IPS DF 4.7 (cell line): ENCODE results near the gene KLKB1.
"Not testable (repeated sequence)": the region's sequence is repeated elsewhere in the genome, so short reads cannot be mapped to it uniquely, and the experiment has no call there.

Experiments used
- DNase-seq: peaks from one replicate; pipeline ENCODE4 v3.0.0-alpha.2; 2013; ENCODE audit warnings: low spot score; ENCODE audit errors: extremely low read depth

The KLKB1 gene

DNA sequence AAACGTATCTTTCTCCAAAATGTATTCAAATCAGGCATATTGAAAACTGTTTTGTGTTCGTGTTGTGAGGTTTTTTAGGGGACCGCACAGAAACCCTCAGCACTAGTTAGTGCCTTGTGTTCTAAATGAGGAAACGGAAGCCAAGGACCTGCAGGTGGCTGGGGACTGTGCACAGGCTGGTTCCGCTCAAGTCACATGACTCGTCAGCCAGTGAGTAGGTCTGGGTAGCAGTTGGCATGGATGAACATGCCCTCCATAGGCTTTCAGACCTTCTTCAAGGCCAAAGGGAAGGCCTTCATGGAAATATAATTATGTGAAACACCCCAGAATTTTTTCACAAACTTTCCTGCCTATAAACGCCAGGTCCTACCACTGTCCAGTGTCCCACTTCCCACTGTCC lies 37.4 kb downstream of the KLKB1 start:
- no peak for DNase-seq

- not testable (repeated sequence) for DNase-seq
Measured at GRCh38 chr4:186265250-186265649, 37.9 kb downstream of the KLKB1 start.

DNA sequence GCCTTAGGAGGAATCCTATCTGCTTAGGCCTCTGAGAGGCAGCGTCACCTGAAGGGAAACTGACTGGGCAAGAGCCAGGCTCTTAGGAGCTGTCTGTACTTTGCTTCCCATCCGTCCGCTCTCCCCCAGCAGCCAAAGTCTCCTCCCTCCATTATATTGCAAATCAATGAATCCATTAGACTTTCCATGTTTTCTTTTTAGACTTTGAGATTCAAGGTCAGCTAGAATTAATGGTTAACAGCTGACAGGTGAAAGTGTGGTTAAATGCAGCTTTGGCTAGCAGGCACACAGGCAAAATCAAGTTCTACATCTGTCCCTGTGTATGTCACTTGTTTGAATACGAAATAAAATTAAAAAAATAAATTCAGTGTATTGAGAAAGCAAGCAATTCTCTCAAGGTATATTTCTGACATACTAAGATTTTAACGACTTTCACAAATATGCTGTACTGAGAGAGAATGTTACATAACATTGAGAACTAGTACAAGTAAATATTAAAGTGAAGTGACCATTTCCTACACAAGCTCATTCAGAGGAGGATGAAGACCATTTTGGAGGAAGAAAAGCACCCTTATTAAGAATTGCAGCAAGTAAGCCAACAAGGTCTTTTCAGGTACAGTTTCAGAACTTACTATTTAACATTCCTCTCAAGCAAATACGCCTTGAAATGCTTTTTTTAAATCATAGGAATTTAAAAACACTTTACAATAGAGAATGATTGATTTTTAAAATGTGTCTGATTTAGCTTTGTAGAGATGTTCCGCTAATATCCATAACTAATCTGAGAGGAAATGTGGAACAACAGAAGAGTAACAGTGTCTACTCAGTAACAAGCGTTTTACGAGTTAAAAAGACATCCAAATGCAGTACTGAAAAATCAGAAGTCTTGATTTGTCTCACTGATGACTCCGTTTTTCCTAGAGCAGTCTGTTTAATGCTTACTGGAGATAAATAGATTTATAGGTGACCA lies 38.7 kb downstream of the KLKB1 start, which contains the start of gene F11:
Gene F11, plus strand, starts transcription at position 507 of the 970 bp plus-strand sequence. CDS start 948 bp downstream, outside the sequence.
- no peak for DNase-seq

GRCh38 chr4:186266729-186267456 lies 39.6 kb downstream of the KLKB1 start:
- no peak for DNase-seq

DNA sequence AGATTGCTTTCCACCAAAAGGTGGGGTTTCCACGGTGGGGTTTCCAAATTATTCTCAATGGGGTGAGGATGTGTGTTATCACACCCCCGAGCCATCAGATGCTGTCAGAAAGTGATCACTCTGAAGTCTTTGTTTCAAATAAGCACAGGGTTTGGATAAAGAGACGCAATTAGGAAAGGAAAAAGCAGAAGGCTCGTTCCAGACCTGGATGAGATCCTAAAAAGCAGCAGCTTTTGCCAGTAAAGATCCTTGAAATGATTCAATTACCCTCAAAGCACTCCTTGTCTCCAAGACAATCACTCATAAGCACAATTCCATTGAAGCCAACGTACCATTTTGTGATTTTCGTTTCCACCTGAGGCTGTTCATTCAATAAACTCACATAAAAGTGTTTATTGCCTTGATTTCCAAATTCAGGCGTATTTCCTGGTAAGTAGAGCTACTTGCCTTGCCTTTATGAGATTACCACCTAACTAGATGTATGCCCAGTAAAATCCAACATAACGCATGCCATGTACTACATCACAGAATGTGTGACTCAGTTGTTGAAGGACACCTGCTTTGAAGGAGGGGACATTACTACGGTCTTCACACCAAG lies 43.9 kb downstream of the KLKB1 start:
- no peak for DNase-seq

GRCh38 chr4:186272699-186273391 lies 45.5 kb downstream of the KLKB1 start:
- no peak for DNase-seq

DNA sequence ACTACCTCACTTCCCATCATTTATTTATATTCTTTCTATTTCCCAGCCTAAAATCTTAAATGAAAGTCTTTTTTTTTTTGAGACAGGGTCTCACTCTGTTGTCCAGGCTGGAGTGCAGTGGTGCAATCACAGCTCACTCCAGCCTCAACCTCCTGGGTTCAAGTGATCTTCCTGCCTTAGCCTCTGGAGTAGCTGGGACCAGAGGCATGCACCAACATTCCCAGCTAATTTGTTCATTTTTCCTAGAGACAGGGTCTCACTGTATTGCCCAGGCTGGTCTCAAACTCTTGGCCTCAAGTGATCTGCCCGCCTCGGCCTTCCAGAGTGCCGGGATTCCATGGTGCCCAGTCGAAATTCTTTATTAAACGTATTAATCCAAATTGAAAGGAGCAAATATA lies 46.1 kb downstream of the KLKB1 start:
- DNase-seq: not testable (repeated sequence)

DNA sequence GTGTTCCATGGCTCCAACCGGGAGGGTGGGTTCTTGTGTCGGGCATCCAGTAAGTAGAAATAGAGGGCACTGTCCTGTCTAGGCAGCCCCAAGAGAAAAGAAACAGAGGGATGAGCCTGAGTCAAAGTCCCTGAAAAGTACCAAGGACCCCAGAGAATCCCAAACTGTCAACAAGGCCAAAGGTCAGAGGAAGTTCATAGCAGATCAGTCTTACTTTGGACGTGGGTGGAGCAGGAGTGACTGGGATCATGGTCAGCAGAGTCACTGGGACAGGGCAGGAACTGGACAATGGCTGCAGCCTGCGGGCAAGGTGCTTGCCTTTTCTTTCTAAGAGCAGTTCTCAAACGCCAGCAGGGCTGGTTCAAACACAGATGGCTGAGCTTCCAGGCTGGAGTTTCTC lies 56.0 kb downstream of the KLKB1 start:
- DNase-seq: no peak

DNA sequence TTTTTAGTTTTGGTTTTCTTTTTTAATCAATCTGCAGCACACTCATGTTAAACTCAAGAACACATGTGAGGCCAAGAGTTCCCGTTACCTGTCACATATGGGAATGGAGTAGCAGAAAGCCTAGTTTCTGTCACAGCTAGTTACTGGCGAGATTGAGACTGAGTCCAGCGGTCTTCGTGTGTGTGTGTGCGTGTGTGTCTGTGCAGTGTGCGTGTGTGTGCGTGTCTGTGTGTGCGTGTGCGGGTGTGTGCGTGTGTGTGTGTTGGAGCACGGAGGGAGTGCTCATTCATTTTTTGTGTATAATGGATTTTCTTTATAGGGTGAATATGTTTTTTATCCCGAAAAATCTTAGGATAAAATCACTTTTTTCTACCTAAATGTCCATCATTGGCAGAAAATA lies 57.8 kb downstream of the KLKB1 start:
- DNase-seq: no peak

GRCh38 chr4:186286581-186286980 lies 59.3 kb downstream of the KLKB1 start:
- DNase-seq: no peak

DNA sequence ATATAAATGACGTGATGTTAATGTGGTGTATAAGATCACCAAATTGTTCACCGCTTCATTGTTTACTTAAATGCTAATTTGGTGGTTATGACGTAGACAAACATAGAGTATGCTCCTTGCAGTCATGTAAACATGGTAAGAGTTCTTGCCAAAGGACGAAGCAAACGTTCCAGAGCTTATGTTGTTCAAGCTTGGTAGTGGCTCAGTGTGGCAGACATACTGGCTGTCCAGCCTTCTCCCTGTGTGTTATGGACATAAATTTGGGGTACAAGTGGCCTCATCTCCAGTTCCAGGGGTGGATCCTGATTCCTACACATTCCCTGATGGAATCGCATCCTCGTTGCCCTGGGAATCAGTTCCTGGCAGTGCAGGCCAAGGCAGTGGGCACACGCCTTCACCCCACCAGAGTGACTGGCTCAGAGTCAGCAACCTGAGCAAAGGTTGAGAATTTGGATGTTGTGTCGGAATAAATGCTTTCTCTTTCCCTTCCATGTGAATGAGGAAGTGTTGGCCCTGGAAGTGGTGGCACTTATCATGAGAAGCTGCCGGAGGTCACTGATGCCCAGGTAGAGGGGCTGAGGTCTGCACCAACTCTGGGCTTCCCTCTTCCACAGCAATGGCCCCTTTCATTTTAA lies 64.1 kb downstream of the KLKB1 start:
- DNase-seq: no peak

- no peak for DNase-seq
Measured at GRCh38 chr4:186294160-186294559, 66.9 kb downstream of the KLKB1 start.

DNA sequence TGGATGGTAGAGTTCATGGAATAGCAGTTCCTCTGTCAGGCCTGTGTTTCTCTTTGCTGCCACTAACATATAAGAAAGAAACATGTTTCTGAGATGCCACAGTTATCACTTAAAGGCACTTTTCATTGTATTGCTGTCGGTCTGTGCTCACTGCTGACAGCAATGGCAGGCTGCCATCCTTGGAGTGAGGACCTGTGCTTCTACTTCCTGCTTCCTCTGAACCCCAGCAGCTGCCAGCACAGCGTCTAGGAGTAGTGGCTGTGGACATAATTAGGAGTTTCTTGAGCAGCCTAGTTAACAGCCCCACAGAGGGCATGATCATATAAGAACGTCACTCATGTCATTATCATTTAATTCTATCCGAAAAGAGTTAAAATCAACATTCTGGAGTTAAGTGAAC lies 69.2 kb downstream of the KLKB1 start:
- no peak for DNase-seq

GRCh38 chr4:186297013-186297645 lies 69.8 kb downstream of the KLKB1 start:
- DNase-seq: peak; percentile 44

DNA sequence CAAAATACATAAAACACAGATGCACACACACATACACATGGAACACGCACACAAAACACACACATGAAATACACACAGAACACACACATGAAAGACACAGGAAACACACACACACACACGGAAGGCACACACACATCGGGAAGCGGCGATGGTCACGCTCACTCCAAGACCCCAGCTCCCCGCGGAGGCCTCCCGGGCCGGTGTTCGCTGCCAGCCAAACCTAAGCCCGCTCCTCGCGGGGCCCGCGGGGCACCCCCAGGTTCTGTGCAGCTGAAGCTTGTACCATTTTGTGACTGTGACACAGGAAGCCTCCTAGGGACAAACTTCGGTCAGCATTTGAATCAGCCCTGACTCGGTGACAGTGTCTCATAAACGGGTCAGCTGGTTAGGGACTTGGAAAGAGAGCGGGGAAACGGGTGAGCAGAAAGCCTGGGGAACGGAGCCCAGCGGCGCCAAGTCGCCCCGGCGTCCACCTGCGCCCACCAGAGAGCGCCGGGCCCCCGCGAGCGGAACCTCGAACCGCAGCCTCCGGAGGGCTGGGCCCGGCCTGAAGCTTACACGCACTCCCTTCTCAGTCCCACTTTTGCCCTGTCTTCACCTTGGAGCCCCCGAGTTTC lies 70.8 kb downstream of the KLKB1 start:
- no peak for DNase-seq

GRCh38 chr4:186299291-186299690 lies 72.0 kb downstream of the KLKB1 start:
- DNase-seq: no peak

- DNase-seq: no peak
Measured at GRCh38 chr4:186300659-186301390, 73.5 kb downstream of the KLKB1 start.

GRCh38 chr4:186304216-186304615 lies 76.9 kb downstream of the KLKB1 start:
- no peak for DNase-seq

- no peak for DNase-seq
Measured at GRCh38 chr4:186304866-186305505, 77.7 kb downstream of the KLKB1 start.
